ENCODE data around the gene GID8.

- no peak for TF ChIP-seq CTCF (IDR thresholded peaks at IDR 0.05; ENCODE audit: low read depth, low read length, poor library complexity, severe bottlenecking)
- TF ChIP-seq EZH2phosphoT487 (IDR thresholded peaks at IDR 0.05; ENCODE audit: borderline replicate concordance, low read length): no peak
Observed at GRCh38 chr20:62989201-62989601, 51.3 kb downstream of the GID8 start.
